KBM-7 (cell line): Measurements from ENCODE around the gene MRPS25.

Source experiments
- DNase-seq: peaks from one replicate; pipeline ENCODE4 v3.0.0-alpha.2; 2015
- in situ Hi-C: fragments of 300-500 bp; cut with MboI; formaldehyde crosslinking; loops from 2 replicates; pipeline ENCODE4 v1.14.3; 2020; ENCODE audit warnings: low sequenced_read_pairs, low pct_unique_long_range_greater_than_20kb, mixed read lengths

Gene MRPS25

GRCh38 chr3:15064835-15065549, at the start of gene MRPS25:
TSS of gene MRPS25 (minus strand) at chr3:15065315. CDS start at chr3:15065194, 121 bp downstream.
- DNase-seq = peak; percentile 90
- in situ Hi-C loops = no loop called here

GRCh38 chr3:15113884-15114283, 48.8 kb upstream of the MRPS25 start:
- no peak for DNase-seq
- in situ Hi-C loops = loop anchor here (25.0 kb wide), 1 partner anchor 273 kb away; no protein-coding TSS in a partner anchor

- no peak for DNase-seq
- in situ Hi-C loops = loop anchor here (25.0 kb wide), 1 partner anchor 274 kb away; no protein-coding TSS in a partner anchor
Measured at GRCh38 chr3:15113471-15113870, 48.4 kb upstream of the MRPS25 start.

GRCh38 chr3:15112011-15112410, 46.9 kb upstream of the MRPS25 start:
- in situ Hi-C loops = loop anchor here (25.0 kb wide), 1 partner anchor 275 kb away; no protein-coding TSS in a partner anchor
- DNase-seq = no peak

- in situ Hi-C loops = loop anchor here (25.0 kb wide), 1 partner anchor 277 kb away; no protein-coding TSS in a partner anchor
- no peak for DNase-seq
Measured at GRCh38 chr3:15110206-15110605, 45.1 kb upstream of the MRPS25 start.

GRCh38 chr3:15108869-15109268, 43.8 kb upstream of the MRPS25 start:
- DNase-seq = no peak
- in situ Hi-C loops = loop anchor here (25.0 kb wide), 1 partner anchor 278 kb away; no protein-coding TSS in a partner anchor

GRCh38 chr3:15108082-15108545, 43.0 kb upstream of the MRPS25 start:
- in situ Hi-C loops = loop anchor here (25.0 kb wide), 1 partner anchor 279 kb away; no protein-coding TSS in a partner anchor
- DNase-seq = peak; percentile 60

GRCh38 chr3:15107075-15107947, 42.2 kb upstream of the MRPS25 start:
- in situ Hi-C loops = loop anchor here (25.0 kb wide), 1 partner anchor 280 kb away; no protein-coding TSS in a partner anchor
- DNase-seq = no peak

- in situ Hi-C loops = loop anchor here (25.0 kb wide), 1 partner anchor 284 kb away; no protein-coding TSS in a partner anchor
Measured at GRCh38 chr3:15102836-15103235, 37.7 kb upstream of the MRPS25 start.

GRCh38 chr3:15102256-15102655, 37.1 kb upstream of the MRPS25 start:
- in situ Hi-C loops = loop anchor here (25.0 kb wide), 1 partner anchor 285 kb away; no protein-coding TSS in a partner anchor

More at GRCh38 chr3:15102836-15103235, 37.7 kb upstream of the MRPS25 start:
- DNase-seq = no peak

GRCh38 chr3:15099364-15100098, 34.4 kb upstream of the MRPS25 start:
- in situ Hi-C loops = loop anchor here (25.0 kb wide), 1 partner anchor 288 kb away; no protein-coding TSS in a partner anchor
- DNase-seq = no peak

More at GRCh38 chr3:15102256-15102655, 37.1 kb upstream of the MRPS25 start:
- DNase-seq = no peak

GRCh38 chr3:15098503-15099363, 33.6 kb upstream of the MRPS25 start, which contains the start of gene RBSN:
TSS of gene RBSN (minus strand) at chr3:15099148. CDS start at chr3:15096120, 3,028 bp downstream.
- DNase-seq = peak; percentile 93
- in situ Hi-C loops = no loop called here

- DNase-seq = peak; percentile 95
- in situ Hi-C loops = no loop called here
Measured at GRCh38 chr3:15097891-15098290, 32.8 kb upstream of the MRPS25 start.

- in situ Hi-C loops = no loop called here
- DNase-seq = peak; percentile 23
Measured at GRCh38 chr3:15096046-15096445, 30.9 kb upstream of the MRPS25 start.

- in situ Hi-C loops = no loop called here
Measured at GRCh38 chr3:15094187-15094875, 29.2 kb upstream of the MRPS25 start.

GRCh38 chr3:15092686-15093085, 27.6 kb upstream of the MRPS25 start:
- in situ Hi-C loops = no loop called here
- DNase-seq = no peak

More at GRCh38 chr3:15094187-15094875, 29.2 kb upstream of the MRPS25 start:
- DNase-seq = no peak

- in situ Hi-C loops = no loop called here
- DNase-seq = no peak
Measured at GRCh38 chr3:15091575-15091974, 26.5 kb upstream of the MRPS25 start.
